Transverse colon (tissue), 4 donors: ENCODE results near the gene DNAJC11. TPM values are rescaled to one million over a fixed set of nuclear protein-coding genes. Genes with fewer than 3 reads are reported as not detected.

ENCODE experiments used
- DNase-seq: peaks from one replicate; pipeline ENCODE4 v3.0.0-alpha.2; 2019
- H3K27ac ChIP-seq, 4 donors: fragments of 200-600 bp; sonication (generic); 2 replicates each; pipeline ENCODE4 v1.5.1; 2016 to 2018; ENCODE audit warnings: inconsistent platforms in 4 of 4
- H3K27me3 ChIP-seq: fragments of 200-600 bp; sonication (generic); 2 replicates; pipeline ENCODE4 v1.5.1; 2017; ENCODE audit warnings: inconsistent platforms
- H3K36me3 ChIP-seq, 4 donors: fragments of 200-600 bp; sonication (generic); 2 replicates each; pipeline ENCODE4 v1.5.1; 2017 to 2019; ENCODE audit warnings: inconsistent platforms in 4 of 4
- H3K4me1 ChIP-seq, 4 donors: fragments of 200-600 bp; sonication (generic); 2 replicates each; pipeline ENCODE4 v1.5.1; 2017 to 2020; ENCODE audit warnings: inconsistent platforms in 4 of 4
- H3K4me3 ChIP-seq, 4 donors: fragments of 200-600 bp; sonication (generic); 1 replicate in 1 of 4; 2 replicates in 3 of 4; pipeline versions ENCODE4 v1.5.1 to v1.6.1; 2017 to 2019; ENCODE audit warnings: inconsistent platforms in 4 of 4
- H3K9me3 ChIP-seq, 2 donors: fragments of 200-600 bp; sonication (generic); 2 replicates each; pipeline ENCODE4 v1.5.1; 2017 to 2019; ENCODE audit warnings: inconsistent platforms in 2 of 2
- CTCF ChIP-seq, 5 experiments: fragments of 200-600 bp in 3 of 5; fragments of 450-650 bp in 2 of 5; sonication (generic) in 3 of 5; IDR thresholded peaks; 1 replicate in 2 of 5; 2 replicates in 3 of 5; pipeline ENCODE4 v1.5.1; 2016 to 2017; ENCODE audit warnings: antibody characterized with exemption in 5 of 5, inconsistent platforms in 3 of 5, mild to moderate bottlenecking in 2 of 5, moderate library complexity in 1 of 5
- EP300 ChIP-seq: sonication (generic); formaldehyde crosslinking; IDR thresholded peaks from one replicate; pipeline ENCODE4 v1.6.1; 2017; ENCODE audit warnings: antibody characterized with exemption, low read depth
- POLR2A ChIP-seq: fragments of 450-650 bp; IDR thresholded peaks from one replicate; pipeline ENCODE4 v1.6.1; 2016; ENCODE audit warnings: antibody characterized with exemption, mild to moderate bottlenecking, moderate library complexity
- POLR2AphosphoS5 ChIP-seq, 3 donors: sonication (generic); formaldehyde crosslinking; IDR thresholded peaks; one replicate each; pipeline ENCODE4 v1.6.1; 2016; ENCODE audit warnings: antibody characterized with exemption in 3 of 3
- WGBS, 2 donors: methylation state at CpG; one replicate each; pipeline ENCODE4 v1.1.5; 2018; ENCODE audit warnings: low coverage in 1 of 2; 5-methylcytosine and 5-hydroxymethylcytosine counted together
- in situ Hi-C, 4 donors: fragments of 200-750 bp; cut with MboI; loops; one replicate each; pipeline versions ENCODE4 v1.15.0 to v1.15.1; 2017; ENCODE audit warnings: low sequenced_read_pairs in 3 of 4, low pct_ligation_motif_present in 1 of 4, low pct_unique_long_range_greater_than_20kb in 1 of 4
- intact Hi-C: fragments of 100-400 bp; cut with DNase I; formaldehyde crosslinking; loops from one replicate; pipeline ENCODE4 v1.15.1; 2023; ENCODE audit warnings: low total_unique reads
- total RNA-seq, 4 donors: library from RNA; depleted of rRNA; stranded (reverse); fragments of >200 nt; gene quantifications; one replicate each; pipeline ENCODE4 v1.1.0, GENCODE V29; 2016

The DNAJC11 gene
- total RNA-seq, 4 donors from 2014 or later = 62.1 to 80.0 (median 70.9) TPM

- no peak for DNase-seq
- in situ Hi-C loops = no loop called here
- TF ChIP-seq POLR2AphosphoS5 (IDR thresholded peaks at IDR 0.05) (no peak), EP300 (no peak), CTCF (IDR thresholded peaks at IDR 0.05) (no peak), POLR2A (no peak)
- H3K4me1 ChIP-seq = peaks cover 4 to 34% (median 25%) of the 10 kb centered on the region in 4 donors
- peak overlapping the region in 1 of 4 donors; percentile 10 for H3K27ac ChIP-seq
- 90% methylated on average over 10 of the region's 11 CpGs; no CpG with 5 or more reads in 1 of the 2 donors for WGBS, 2 donors
- no peaks in the 10 kb centered on the region for H3K9me3 ChIP-seq
- no peaks in the 10 kb centered on the region for H3K27me3 ChIP-seq
- intact Hi-C loops = no loop called here
- peaks cover 0 to 16% (median 4%) of the 10 kb centered on the region in 4 donors for H3K36me3 ChIP-seq
- H3K4me3 ChIP-seq = no peak overlapping the region
Measured at GRCh38 chr1:6586404-6586816, 115.2 kb downstream of the DNAJC11 start.

GRCh38 chr1:6585841-6586240 is 115.8 kb downstream of the DNAJC11 start:
- Histone ChIP-seq H3K4me3 (no peak overlapping the region), H3K27ac (no peak overlapping the region), H3K36me3 (peaks cover 0 to 16% (median 4%) of the 10 kb centered on the region in 4 donors), H3K4me1 (peaks cover 10 to 39% (median 30%) of the 10 kb centered on the region in 4 donors), H3K27me3 (no peaks in the 10 kb centered on the region), H3K9me3 (no peaks in the 10 kb centered on the region)
- WGBS, 2 donors = 97% methylated on average over 7 of the region's 7 CpGs; no CpG with 5 or more reads in 1 of the 2 donors
- in situ Hi-C loops (no loop called here), intact Hi-C loops (no loop called here)
- TF ChIP-seq EP300 (no peak), CTCF (IDR thresholded peaks at IDR 0.05) (no peak), POLR2AphosphoS5 (IDR thresholded peaks at IDR 0.05) (no peak), POLR2A (no peak)
- DNase-seq = no peak

- WGBS, 2 donors = 94% methylated on average over 12 of the region's 12 CpGs; no CpG with 5 or more reads in 1 of the 2 donors
- intact Hi-C loops (no loop called here), in situ Hi-C loops (no loop called here)
- peaks cover 0 to 16% (median 4%) of the 10 kb centered on the region in 4 donors for H3K36me3 ChIP-seq
- no peaks in the 10 kb centered on the region for H3K27me3 ChIP-seq
- DNase-seq = no peak
- H3K4me1 ChIP-seq = peaks cover 12 to 45% (median 36%) of the 10 kb centered on the region in 4 donors
- no peak for TF ChIP-seq POLR2A
- TF ChIP-seq EP300 = no peak
- no peak for TF ChIP-seq CTCF (IDR thresholded peaks at IDR 0.05)
- no peak for TF ChIP-seq POLR2AphosphoS5 (IDR thresholded peaks at IDR 0.05)
- no peaks in the 10 kb centered on the region for H3K9me3 ChIP-seq
- no peak overlapping the region for H3K27ac ChIP-seq
- no peak overlapping the region for H3K4me3 ChIP-seq
Measured at GRCh38 chr1:6585081-6585722, 116.4 kb downstream of the DNAJC11 start.

Other genes with a start within 250 kb of the DNAJC11 start
- 10 to 100 TPM; 38.9 to 55.3 (median 45.0) TPM for gene TNFRSF25, start 235.6 kb downstream of the DNAJC11 start, total RNA-seq
- gene PLEKHG5, start 210.1 kb downstream of the DNAJC11 start, total RNA-seq = 10 to 100 TPM; 17.9 to 42.7 (median 37.1) TPM
- 10 to 100 TPM in 2 of 4 donors, 1 to 10 TPM in 2; 8.0 to 30.0 (median 13.8) TPM for gene NOL9, start 147.3 kb downstream of the DNAJC11 start, total RNA-seq
- gene TAS1R1, start 146.5 kb downstream of the DNAJC11 start, total RNA-seq = under 1 TPM in 1 of 4 donors, not detected in 3; 0.48 TPM
- 10 to 100 TPM; 18.3 to 37.7 (median 30.5) TPM for gene ZBTB48, start 121.8 kb downstream of the DNAJC11 start, total RNA-seq
- gene KLHL21, start 98.9 kb downstream of the DNAJC11 start, total RNA-seq = 10 to 100 TPM; 23.6 to 67.7 (median 36.1) TPM
- gene PHF13, start 88.1 kb downstream of the DNAJC11 start, total RNA-seq = 10 to 100 TPM in 2 of 4 donors, 1 to 10 TPM in 2; 8.7 to 17.3 (median 10.3) TPM
- gene THAP3, start 76.9 kb downstream of the DNAJC11 start, total RNA-seq = 10 to 100 TPM in 2 of 4 donors, 1 to 10 TPM in 2; 7.5 to 21.0 (median 13.2) TPM
- gene CAMTA1, start 83.6 kb upstream of the DNAJC11 start, total RNA-seq = 100 to 1,000 TPM in 3 of 4 donors, 10 to 100 TPM in 1; 93.8 to 268 (median 130) TPM